H1 (cell line): ENCODE data around the gene PLSCR3. TPM values are rescaled to one million over a fixed set of nuclear protein-coding genes. Genes with fewer than 3 reads are reported as not detected.

Experiments used
- CTCF ChIA-PET: fragments of 300-600 bp; sonication (Branson Sonifier 250); formaldehyde crosslinking; loops from one replicate; lab custom pipeline; 2021; ENCODE audit not compliant: partially characterized antibody; lab: Charles Lee
- POLR2A ChIA-PET: fragments of 300-600 bp; sonication (Branson Sonifier 250); formaldehyde crosslinking; loops from one replicate; lab custom pipeline; 2021; ENCODE audit warnings: inconsistent platforms; ENCODE audit not compliant: partially characterized antibody; lab: Charles Lee
- DNase-seq, 2 experiments: peaks; one replicate each; pipeline versions ENCODE4 v3.0.0 to v3.0.0-alpha.2; 2010 to 2022; ENCODE audit warnings: low spot score in 2 of 2, low read depth in 1 of 2, mixed read lengths in 1 of 2
- FAIRE-seq: peaks from 2 replicates; lab custom pipeline; 2011; peaks lifted over from hg19 to GRCh38; lab: Jason Lieb, UNC
- H2AFZ ChIP-seq: 2 replicates; pipeline ENCODE4 v1.8.1; 2012; ENCODE audit warnings: low read length, inconsistent platforms
- H2AK5ac ChIP-seq: 2 replicates; pipeline ENCODE4 v1.6.1; 2013; ENCODE audit warnings: low read depth, low read length
- H2BK120ac ChIP-seq: replicated peaks from 2 replicates; pipeline ENCODE3; 2013; ENCODE audit warnings: low read depth, low read length, inconsistent platforms
- H2BK12ac ChIP-seq: 2 replicates; pipeline ENCODE4 v1.6.1; 2013; ENCODE audit warnings: low read depth, low read length
- H2BK15ac ChIP-seq: 2 replicates; pipeline ENCODE4 v1.6.1; 2013; ENCODE audit warnings: low read length
- H2BK20ac ChIP-seq: 2 replicates; pipeline ENCODE4 v1.6.1; 2013; ENCODE audit warnings: low read length
- H2BK5ac ChIP-seq: 2 replicates; pipeline ENCODE4 v1.6.1; 2013; ENCODE audit warnings: low read depth, low read length
- H3K14ac ChIP-seq: 2 replicates; pipeline ENCODE4 v1.6.1; 2013; ENCODE audit warnings: inconsistent platforms; ENCODE audit not compliant: insufficient read length
- H3K18ac ChIP-seq: 2 replicates; pipeline ENCODE4 v1.6.1; 2013; ENCODE audit warnings: low read length; ENCODE audit errors: extremely low read depth
- H3K23ac ChIP-seq: 2 replicates; pipeline ENCODE4 v1.6.1; 2013; ENCODE audit warnings: inconsistent platforms; ENCODE audit not compliant: insufficient read length
- H3K23me2 ChIP-seq: 2 replicates; pipeline ENCODE4 v1.6.1; 2013; ENCODE audit warnings: low read depth, low read length
- H3K27ac ChIP-seq: 2 replicates; pipeline ENCODE4 v1.6.1; 2011; ENCODE audit warnings: low read depth, low read length, inconsistent platforms
- H3K27me3 ChIP-seq, 4 experiments: replicated peaks in 1 of 4; 1 replicate in 1 of 4; 2 replicates in 3 of 4; pipeline versions ENCODE4 v1.6.1 to v1.8.1; 2011 to 2013; ENCODE audit warnings: low read length in 3 of 4, mild to moderate bottlenecking in 3 of 4, inconsistent platforms in 2 of 4, mixed read lengths in 2 of 4, moderate library complexity in 1 of 4; ENCODE audit not compliant: control insufficient read depth in 3 of 4, insufficient read depth in 3 of 4; ENCODE audit errors: extremely low read depth in 1 of 4
- H3K36me3 ChIP-seq, 4 experiments: 2 replicates each; pipeline versions ENCODE4 v1.6.1 to v1.8.1; 2011 to 2013; ENCODE audit warnings: mild to moderate bottlenecking in 4 of 4, low read length in 3 of 4, moderate library complexity in 2 of 4, control low read depth in 1 of 4, inconsistent platforms in 1 of 4; ENCODE audit not compliant: insufficient read depth in 4 of 4, control insufficient read depth in 2 of 4
- H3K4ac ChIP-seq: replicated peaks from 2 replicates; pipeline ENCODE3; 2013; ENCODE audit warnings: low read length, low read depth, mixed read lengths, inconsistent platforms; ENCODE audit not compliant: insufficient read length
- H3K4me1 ChIP-seq, 4 experiments: replicated peaks in 1 of 4; 1 replicate in 1 of 4; 2 replicates in 3 of 4; pipeline versions ENCODE4 v1.6.1 to v1.8.1; 2011 to 2013; ENCODE audit warnings: low read length in 3 of 4, inconsistent platforms in 2 of 4, mixed read lengths in 1 of 4; ENCODE audit not compliant: insufficient read depth in 4 of 4, control insufficient read depth in 3 of 4
- H3K4me2 ChIP-seq, 2 experiments: 2 replicates each; pipeline versions ENCODE4 v1.6.1 to v1.8.1; 2011 to 2013; ENCODE audit warnings: low read depth in 2 of 2, low read length in 2 of 2, control low read depth in 1 of 2, inconsistent platforms in 1 of 2, mild to moderate bottlenecking in 1 of 2; ENCODE audit not compliant: insufficient read depth in 1 of 2
- H3K4me3 ChIP-seq, 4 experiments: fragments of 200-600, 300-600 bp in 1 of 4; sonication (generic), shearing (Covaris generic), sonication (Bioruptor Twin) in 1 of 4; 2 replicates each; pipeline versions ENCODE4 v1.5.1 to v1.8.1; 2011 to 2016; ENCODE audit warnings: low read length in 4 of 4, low read depth in 3 of 4, control low read depth in 2 of 4, inconsistent platforms in 2 of 4, mild to moderate bottlenecking in 2 of 4, mixed read lengths in 1 of 4, moderate library complexity in 1 of 4; ENCODE audit not compliant: insufficient read depth in 2 of 4; ENCODE audit errors: extremely low read depth in 1 of 4
- H3K56ac ChIP-seq: replicated peaks from 2 replicates; pipeline ENCODE3; 2013; ENCODE audit warnings: low read depth, mild to moderate bottlenecking, mixed read lengths, low read length, inconsistent platforms; ENCODE audit not compliant: insufficient read length
- H3K79me1 ChIP-seq: 2 replicates; pipeline ENCODE4 v1.6.1; 2013; ENCODE audit warnings: low read depth, low read length, control low read depth
- H3K79me2 ChIP-seq, 2 experiments: 2 replicates each; pipeline versions ENCODE4 v1.6.1 to v1.8.1; 2012 to 2013; ENCODE audit warnings: low read length in 2 of 2, mild to moderate bottlenecking in 2 of 2, inconsistent platforms in 1 of 2; ENCODE audit not compliant: insufficient read depth in 2 of 2, control insufficient read depth in 1 of 2
- H3K9ac ChIP-seq, 4 experiments: replicated peaks in 1 of 4; 1 replicate in 1 of 4; 2 replicates in 3 of 4; pipeline versions ENCODE4 v1.6.1 to v1.8.1; 2011 to 2013; ENCODE audit warnings: low read depth in 3 of 4, low read length in 3 of 4, control low read depth in 2 of 4, mild to moderate bottlenecking in 2 of 4, moderate library complexity in 2 of 4, inconsistent platforms in 1 of 4; ENCODE audit errors: extremely low read depth in 1 of 4
- H3K9me3 ChIP-seq, 2 experiments: 2 replicates each; pipeline versions ENCODE4 v1.6.1 to v1.8.1; 2012 to 2013; ENCODE audit warnings: mild to moderate bottlenecking in 2 of 2, moderate library complexity in 2 of 2, control low read depth in 1 of 2, inconsistent platforms in 1 of 2, low read depth in 1 of 2, low read length in 1 of 2, mixed read lengths in 1 of 2; ENCODE audit not compliant: insufficient read depth in 2 of 2
- H4K20me1 ChIP-seq, 2 experiments: replicated peaks in 1 of 2; 2 replicates each; pipeline versions ENCODE3 to v1.8.1; 2011 to 2013; ENCODE audit warnings: inconsistent platforms in 2 of 2, low read length in 2 of 2, mild to moderate bottlenecking in 1 of 2; ENCODE audit not compliant: insufficient read depth in 2 of 2, control insufficient read depth in 1 of 2
- H4K5ac ChIP-seq: 2 replicates; pipeline ENCODE4 v1.6.1; 2013; ENCODE audit warnings: low read length, low read depth, mixed read lengths, inconsistent platforms; ENCODE audit not compliant: insufficient read length
- H4K8ac ChIP-seq: 2 replicates; pipeline ENCODE4 v1.8.0; 2013; ENCODE audit warnings: mild to moderate bottlenecking, moderate library complexity, low read length, inconsistent platforms; ENCODE audit not compliant: insufficient read depth; ENCODE audit errors: extremely low read depth
- H4K91ac ChIP-seq: replicated peaks from 2 replicates; pipeline ENCODE3; 2013; ENCODE audit warnings: low read length, mixed read lengths, inconsistent platforms; ENCODE audit not compliant: insufficient read length
- BACH1 ChIP-seq: IDR thresholded peaks from 2 replicates; pipeline ENCODE4 v1.6.1; 2012; ENCODE audit warnings: low read length, improper control_type of control experiment
- CEBPB ChIP-seq: IDR thresholded peaks from 2 replicates; pipeline ENCODE4 v1.6.1; 2012; ENCODE audit warnings: low read depth, low read length
- CHD1 ChIP-seq: IDR thresholded peaks from 2 replicates; pipeline ENCODE4 v1.6.1; 2012; ENCODE audit warnings: low read depth, low read length, improper control_type of control experiment
- CHD2 ChIP-seq: IDR thresholded peaks from 2 replicates; pipeline ENCODE4 v1.6.1; 2012; ENCODE audit warnings: low read length, improper control_type of control experiment
- CTBP2 ChIP-seq: IDR thresholded peaks from 2 replicates; pipeline ENCODE4 v1.7.0; 2011; ENCODE audit warnings: borderline replicate concordance, mild to moderate bottlenecking, moderate library complexity, mixed read lengths, low read length; ENCODE audit not compliant: insufficient read depth, insufficient read length
- EP300 ChIP-seq, 2 experiments: IDR thresholded peaks; 1 replicate in 1 of 2; 2 replicates in 1 of 2; pipeline ENCODE4 v1.6.1; 2011 to 2012; ENCODE audit warnings: low read depth in 2 of 2, low read length in 2 of 2, mild to moderate bottlenecking in 2 of 2, borderline replicate concordance in 1 of 2, inconsistent platforms in 1 of 2, moderate library complexity in 1 of 2
- KDM5A ChIP-seq: fragments of 200-600 bp; IDR thresholded peaks from 2 replicates; pipeline ENCODE4 v1.7.1; 2012; ENCODE audit warnings: mild to moderate bottlenecking, low read length, inconsistent platforms, mixed read lengths
- TAF7 ChIP-seq: optimal IDR thresholded peaks from 2 replicates; pipeline ENCODE3; 2011; ENCODE audit warnings: low read depth, mild to moderate bottlenecking, inconsistent platforms, low read length, moderate library complexity, borderline replicate concordance
- TCF12 ChIP-seq: IDR thresholded peaks from 2 replicates; pipeline ENCODE4 v1.6.1; 2011; ENCODE audit warnings: low read depth, mild to moderate bottlenecking, low read length
- YY1 ChIP-seq: IDR thresholded peaks from 2 replicates; pipeline ENCODE4 v1.6.1; 2011; ENCODE audit warnings: low read depth, mild to moderate bottlenecking, low read length
- WGBS, 2 experiments: shearing (Covaris generic) in 1 of 2; methylation state at CpG; one replicate each; pipeline versions ENCODE4 v1.1.6 to v1.1.7; 2013 to 2015; ENCODE audit warnings: low lambda C conversion rate in 2 of 2, mixed read lengths in 2 of 2, inconsistent platforms in 1 of 2, low coverage in 1 of 2, missing lambda C conversion rate in 1 of 2; ENCODE audit not compliant: insufficient replicate concordance in 2 of 2, insufficient coverage in 1 of 2, insufficient read length in 1 of 2; ENCODE audit errors: extremely low coverage in 1 of 2, missing lambda C conversion rate in 1 of 2; 5-methylcytosine and 5-hydroxymethylcytosine counted together
- polyA plus RNA-seq, 7 experiments: library from polyadenylated mRNA; depleted of rRNA in 3 of 7; stranded (reverse) in 5 of 7; unstranded in 2 of 7; fragments of >200 nt in 5 of 7; fragments of 200-250 nt in 2 of 7; gene quantifications; 1 replicate in 5 of 7; 2 replicates in 1 of 7; 4 replicates in 1 of 7; pipeline versions ENCODE4 v1.2.1 to v1.2.3, GENCODE V29; 2011 to 2013; ENCODE audit warnings: missing spikeins in 2 of 7, mixed read lengths in 2 of 7
- total RNA-seq: library from RNA; stranded (reverse); fragmentation: NEBNext Ultra II Directional; extraction: Animal tissue kit (Norgen Biotek cat#: 25700); gene quantifications from 2 replicates; pipeline ENCODE4 v1.2.1, GENCODE V29; 2021
- TF ChIP-seq, protein P1 (sequence below): IDR thresholded peaks from 2 replicates; pipeline ENCODE4 v1.6.1; 2012; ENCODE audit warnings: inconsistent platforms
- TF ChIP-seq, protein P2 (sequence below): IDR thresholded peaks from 2 replicates; pipeline ENCODE4 v1.6.1; 2011; ENCODE audit warnings: low read depth, mild to moderate bottlenecking, low read length; ENCODE audit not compliant: insufficient read depth

The PLSCR3 gene
- total and polyA plus RNA-seq, 2 of the 8 experiments (the other 6 are each of a cell fraction or from before 2014, with no cell fraction given): 36.1 to 38.7 TPM

DNA sequence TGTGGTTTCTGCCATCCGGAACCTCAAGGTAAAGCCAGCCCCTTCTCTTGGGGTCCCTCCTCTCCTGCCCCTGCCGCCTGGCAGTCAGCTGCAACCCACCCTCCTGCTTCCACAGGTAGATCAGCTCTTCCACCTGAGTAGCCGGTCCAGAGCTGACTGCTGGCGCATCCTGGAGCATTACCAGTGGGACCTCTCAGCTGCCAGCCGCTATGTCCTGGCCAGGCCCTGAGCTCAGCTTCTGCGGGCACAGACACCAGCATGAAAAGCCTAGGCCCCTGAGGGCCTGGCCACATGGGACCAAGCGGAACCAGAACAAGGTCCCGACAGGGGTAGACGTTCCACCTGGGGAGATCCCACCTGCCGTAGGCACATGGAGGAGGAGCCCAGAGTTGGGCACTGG lies 5.5 kb downstream of the PLSCR3 start:
- no peak overlapping the region for H3K56ac ChIP-seq
- CTCF ChIA-PET: interaction anchor here (0.8 to 2.8 kb wide), 5 partner anchors 9 to 172 kb away, joined by 3 to 8 read pairs (median 4); partner anchors contain the start of genes KCTD11 and SENP3
- H3K27ac ChIP-seq: no peak overlapping the region
- peaks cover 0 to under 1% (median under 1%) of the 10 kb centered on the region in 4 experiments; a peak in 2 of 7 replicates for H3K27me3 ChIP-seq
- no peak overlapping the region for H2BK120ac ChIP-seq
- H3K4me2 ChIP-seq: no peak overlapping the region
- H3K23me2 ChIP-seq: peaks cover 13% of the 10 kb centered on the region; the same call in 1 of the 2 replicates
- H3K79me2 ChIP-seq: no peaks in the 10 kb centered on the region
- DNase-seq (no peak), FAIRE-seq (no peak)
- no peak overlapping the region for H4K5ac ChIP-seq
- H2BK12ac ChIP-seq: no peak overlapping the region
- H3K4me1 ChIP-seq: peaks cover 0 to 14% (median 6%) of the 10 kb centered on the region in 4 experiments; a peak in 6 of 7 replicates
- no peaks in the 10 kb centered on the region for H3K9me3 ChIP-seq
- no peaks in the 10 kb centered on the region; the same call in 1 of the 2 replicates for H3K79me1 ChIP-seq
- no peak overlapping the region for H2AK5ac ChIP-seq
- H3K4ac ChIP-seq: no peak overlapping the region
- H3K4me3 ChIP-seq: no peak overlapping the region
- H3K18ac ChIP-seq: no peak overlapping the region
- no peak overlapping the region for H2BK5ac ChIP-seq
- no peak overlapping the region for H3K14ac ChIP-seq
- H2AFZ ChIP-seq: no peak overlapping the region
- H4K8ac ChIP-seq: no peak overlapping the region
- no peak overlapping the region for H4K91ac ChIP-seq
- no peak overlapping the region for H2BK20ac ChIP-seq
- no peak overlapping the region for H3K23ac ChIP-seq
- H3K9ac ChIP-seq: no peak overlapping the region
- peaks cover 0 to 30% (median 10%) of the 10 kb centered on the region in 4 experiments; a peak in 5 of 8 replicates for H3K36me3 ChIP-seq
- H4K20me1 ChIP-seq: peaks cover 2 to 10% of the 10 kb centered on the region in 2 experiments
- no peak overlapping the region for H2BK15ac ChIP-seq
- WGBS, 2 experiments: 87% methylated on average over 10 of the region's 10 CpGs; no CpG with 5 or more reads in 1 of the 2 experiments
- POLR2A ChIA-PET: interaction anchor here (0.7 to 1.6 kb wide), 6 partner anchors 8 to 75 kb away, joined by 3 to 10 read pairs (median 4); partner anchors contain the start of genes TMEM256 and TNK1
- TF ChIP-seq TCF12 (no peak), CHD2 (no peak), KDM5A (no peak), YY1 (no peak), CEBPB (no peak), EP300 (IDR thresholded peaks at IDR 0.05; ENCODE audit: borderline replicate concordance in 1 of 2, low read depth in 2 of 2, low read length in 2 of 2) (no peak), BACH1 (no peak), CTBP2 (no peak), CHD1 (no peak), TAF7 (no peak)
- TF ChIP-seq, protein P1, sequence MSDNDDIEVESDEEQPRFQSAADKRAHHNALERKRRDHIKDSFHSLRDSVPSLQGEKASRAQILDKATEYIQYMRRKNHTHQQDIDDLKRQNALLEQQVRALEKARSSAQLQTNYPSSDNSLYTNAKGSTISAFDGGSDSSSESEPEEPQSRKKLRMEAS: no peak
- TF ChIP-seq, protein P2, sequence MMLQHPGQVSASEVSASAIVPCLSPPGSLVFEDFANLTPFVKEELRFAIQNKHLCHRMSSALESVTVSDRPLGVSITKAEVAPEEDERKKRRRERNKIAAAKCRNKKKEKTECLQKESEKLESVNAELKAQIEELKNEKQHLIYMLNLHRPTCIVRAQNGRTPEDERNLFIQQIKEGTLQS: no peak
